ENCODE results near the gene RTN4RL1.
"Not testable (repeated sequence)": the region's sequence is repeated elsewhere in the genome, so short reads cannot be mapped to it uniquely, and the experiment has no call there.

RTN4RL1 gene

DNA sequence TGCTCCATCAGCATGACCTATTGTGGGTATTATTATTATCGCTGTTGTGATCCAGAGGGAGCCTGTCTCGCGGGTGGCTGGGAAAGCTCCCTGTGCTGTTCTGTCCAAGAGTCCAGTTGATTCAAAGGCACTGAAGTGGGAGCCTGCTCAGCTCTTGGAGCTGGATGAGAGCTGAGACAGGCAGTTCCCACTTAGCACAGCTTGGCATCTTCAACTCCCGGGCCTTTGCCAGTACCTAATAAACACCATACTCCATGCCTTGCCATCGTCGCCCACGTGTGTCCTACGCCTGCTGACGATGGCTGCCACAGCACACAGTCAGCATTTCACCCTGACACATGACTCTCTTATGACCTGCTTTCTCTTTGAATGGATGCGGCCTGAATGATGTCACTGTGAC lies 32.6 kb downstream of the RTN4RL1 start:
- TF ChIP-seq, protein P1, sequence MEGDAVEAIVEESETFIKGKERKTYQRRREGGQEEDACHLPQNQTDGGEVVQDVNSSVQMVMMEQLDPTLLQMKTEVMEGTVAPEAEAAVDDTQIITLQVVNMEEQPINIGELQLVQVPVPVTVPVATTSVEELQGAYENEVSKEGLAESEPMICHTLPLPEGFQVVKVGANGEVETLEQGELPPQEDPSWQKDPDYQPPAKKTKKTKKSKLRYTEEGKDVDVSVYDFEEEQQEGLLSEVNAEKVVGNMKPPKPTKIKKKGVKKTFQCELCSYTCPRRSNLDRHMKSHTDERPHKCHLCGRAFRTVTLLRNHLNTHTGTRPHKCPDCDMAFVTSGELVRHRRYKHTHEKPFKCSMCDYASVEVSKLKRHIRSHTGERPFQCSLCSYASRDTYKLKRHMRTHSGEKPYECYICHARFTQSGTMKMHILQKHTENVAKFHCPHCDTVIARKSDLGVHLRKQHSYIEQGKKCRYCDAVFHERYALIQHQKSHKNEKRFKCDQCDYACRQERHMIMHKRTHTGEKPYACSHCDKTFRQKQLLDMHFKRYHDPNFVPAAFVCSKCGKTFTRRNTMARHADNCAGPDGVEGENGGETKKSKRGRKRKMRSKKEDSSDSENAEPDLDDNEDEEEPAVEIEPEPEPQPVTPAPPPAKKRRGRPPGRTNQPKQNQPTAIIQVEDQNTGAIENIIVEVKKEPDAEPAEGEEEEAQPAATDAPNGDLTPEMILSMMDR (IDR thresholded peaks at IDR 0.05; ENCODE audit: low read length, missing control alignments) = no peak
- no peak for DNase-seq (ENCODE audit: low read depth)
- no peak overlapping the region for H3K4me3 ChIP-seq (replicated peaks; ENCODE audit: low read depth, low read length)

DNA sequence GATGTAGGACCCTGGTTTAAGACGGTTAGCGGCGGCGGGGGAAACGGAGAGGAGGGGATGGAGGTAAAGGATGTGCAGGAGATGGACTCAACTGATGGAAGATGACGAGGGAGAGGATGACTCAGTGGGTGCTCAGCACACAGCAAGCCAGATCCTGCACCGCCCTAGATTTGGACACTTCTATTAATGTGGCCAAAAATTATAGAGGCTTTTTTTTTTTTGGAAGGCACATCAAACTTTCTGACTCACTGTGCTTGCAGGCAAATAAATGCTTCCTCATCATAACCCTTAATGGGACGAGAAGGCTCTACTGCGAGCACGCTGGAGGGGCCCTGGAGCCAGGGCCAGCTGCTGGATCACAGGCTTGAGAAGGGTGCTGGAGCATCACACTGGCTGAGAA lies 36.0 kb downstream of the RTN4RL1 start:
- TF ChIP-seq, protein P1 (IDR thresholded peaks at IDR 0.05; ENCODE audit: low read length, missing control alignments) = no peak
- peak; percentile 71 for DNase-seq (ENCODE audit: low read depth)
- no peak overlapping the region for H3K4me3 ChIP-seq (replicated peaks; ENCODE audit: low read depth, low read length)

DNA sequence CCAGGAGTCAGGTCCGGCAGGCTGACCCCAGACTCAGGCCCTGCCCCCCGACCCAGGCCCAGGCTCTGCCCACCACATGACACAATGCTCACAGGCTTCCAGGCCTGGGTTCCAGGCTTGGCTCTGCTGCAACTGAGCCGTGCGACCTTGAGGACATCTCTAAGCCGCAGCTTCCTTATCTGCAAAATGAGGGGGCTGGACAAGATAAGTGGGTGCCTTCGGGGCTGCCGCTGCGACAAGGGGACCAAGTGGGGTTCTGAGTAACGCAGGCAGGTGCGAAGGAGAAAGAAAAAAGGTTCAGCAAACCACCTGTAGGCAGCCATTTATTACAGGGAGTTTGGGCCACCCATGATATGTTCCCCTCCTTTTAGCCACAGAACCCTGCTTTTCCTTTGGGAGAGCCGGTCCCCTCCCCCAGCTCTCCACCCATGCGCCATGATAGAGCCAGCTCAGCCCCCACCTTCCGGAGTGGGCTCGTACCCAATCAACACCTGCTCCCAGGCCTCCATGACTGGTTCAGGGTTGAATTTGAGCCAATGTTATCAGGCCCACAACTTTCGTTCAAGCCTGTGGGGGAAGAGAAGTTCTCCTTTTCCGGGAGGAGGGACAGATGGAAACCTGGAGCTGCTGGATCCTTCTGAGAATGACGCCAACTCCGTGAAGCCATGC lies 38.2 kb downstream of the RTN4RL1 start:
- peak; percentile 50 for DNase-seq (ENCODE audit: low read depth)
- TF ChIP-seq, protein P1 (IDR thresholded peaks at IDR 0.05; ENCODE audit: low read length, missing control alignments) = no peak
- H3K4me3 ChIP-seq (replicated peaks; ENCODE audit: low read depth, low read length) = no peak overlapping the region

DNA sequence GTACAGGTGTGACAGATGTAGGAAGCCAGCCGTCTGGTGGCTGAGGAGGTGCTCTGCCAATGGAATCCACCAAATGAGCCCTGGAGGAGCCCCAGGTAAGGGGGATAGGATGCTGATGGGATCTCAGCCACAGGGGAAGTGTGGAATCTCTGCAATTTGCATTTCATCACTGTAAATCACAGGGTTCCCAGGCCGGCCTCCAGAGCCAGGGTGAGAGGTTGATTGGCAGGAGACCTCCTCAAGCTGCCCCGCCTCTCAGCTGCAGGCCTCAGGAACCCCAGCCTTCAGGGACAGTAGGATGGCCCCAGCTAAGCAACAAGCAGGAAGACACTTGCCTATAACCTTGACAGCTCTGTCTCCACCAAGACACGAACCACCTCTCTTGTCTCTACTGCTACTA lies 39.4 kb downstream of the RTN4RL1 start:
- TF ChIP-seq, protein P1 (IDR thresholded peaks at IDR 0.05; ENCODE audit: low read length, missing control alignments) = no peak
- H3K4me3 ChIP-seq (replicated peaks; ENCODE audit: low read depth, low read length) = no peak overlapping the region
- no peak for DNase-seq (ENCODE audit: low read depth)

DNA sequence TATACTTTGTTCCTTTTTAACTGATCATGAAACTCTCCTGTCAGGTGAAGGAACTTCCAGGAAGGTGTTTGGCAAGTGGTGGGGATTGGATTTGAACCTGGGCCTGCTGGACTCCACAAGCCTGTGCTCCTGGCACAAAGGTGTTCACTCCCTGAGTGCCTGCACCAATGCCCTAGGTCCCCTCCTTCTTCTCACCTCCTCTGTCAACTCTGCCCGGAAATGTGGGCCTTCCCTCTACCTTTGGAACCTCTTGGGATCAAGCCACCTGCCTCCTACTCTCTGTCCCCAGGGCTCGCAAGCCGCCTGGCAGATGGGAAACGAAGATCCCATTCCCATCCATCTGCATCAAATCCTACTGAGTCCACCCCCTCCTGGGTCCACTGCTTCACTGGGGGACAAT lies 40.0 kb downstream of the RTN4RL1 start:
- TF ChIP-seq, protein P1 (IDR thresholded peaks at IDR 0.05; ENCODE audit: low read length, missing control alignments) = no peak
- no peak overlapping the region for H3K4me3 ChIP-seq (replicated peaks; ENCODE audit: low read depth, low read length)
- DNase-seq (ENCODE audit: low read depth) = no peak

DNA sequence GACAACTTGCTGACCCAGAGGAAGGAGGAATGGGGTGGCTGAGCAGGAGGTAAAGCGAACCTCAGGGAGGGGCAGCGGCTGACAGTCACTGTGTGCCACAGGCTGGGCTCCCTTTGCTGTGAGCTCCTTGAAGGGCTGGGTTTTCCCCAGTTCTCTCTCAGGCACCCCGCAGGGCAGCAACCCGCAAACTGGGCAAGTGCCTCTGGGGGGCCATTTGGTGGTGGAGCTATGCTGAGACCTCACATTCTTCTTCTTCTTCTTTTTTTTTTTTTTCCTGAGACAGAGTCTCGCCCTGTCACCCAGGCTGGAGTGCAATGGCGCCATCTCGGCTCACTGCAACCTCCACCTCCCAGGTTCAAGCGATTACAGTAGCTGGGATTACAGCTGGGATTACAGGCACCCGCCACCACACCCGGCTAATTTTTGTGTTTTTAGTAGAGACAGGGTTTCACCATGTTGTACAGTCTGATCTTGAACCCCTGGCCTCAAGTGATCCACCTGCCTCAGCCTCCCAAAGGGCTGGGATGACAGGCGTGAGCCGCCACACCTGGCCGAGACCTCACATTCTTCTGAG lies 42.3 kb downstream of the RTN4RL1 start:
- H3K4me3 ChIP-seq (replicated peaks; ENCODE audit: low read depth, low read length); DNase-seq (ENCODE audit: low read depth): not testable (repeated sequence)

DNA sequence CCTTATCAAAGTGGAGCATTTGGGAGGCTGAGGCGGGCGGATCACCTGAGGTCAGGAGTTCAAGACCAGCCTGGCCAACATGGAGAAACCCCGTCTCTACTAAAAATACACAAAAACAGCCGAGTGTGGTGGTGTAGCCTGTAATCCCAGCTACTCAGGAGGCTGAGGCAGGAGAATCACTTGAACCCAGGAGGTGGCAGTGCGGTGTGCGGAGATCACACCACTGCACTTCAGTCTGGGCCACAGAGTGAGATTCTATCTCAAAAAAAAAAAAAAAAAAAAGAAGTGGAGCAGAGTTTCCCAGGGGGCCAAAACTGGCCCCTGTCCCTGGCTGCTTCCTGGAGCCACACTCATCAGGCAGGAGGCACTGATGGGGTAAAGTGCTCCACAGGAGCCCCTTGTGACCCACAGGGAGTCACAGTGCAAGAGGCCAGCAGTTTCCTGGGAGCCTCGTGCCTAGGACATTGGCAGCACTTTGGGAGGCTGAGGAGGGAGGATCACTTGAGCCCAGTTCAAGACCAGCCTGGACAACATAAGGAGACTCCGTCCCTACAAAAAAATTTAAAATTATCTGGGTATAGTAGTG lies 44.4 kb downstream of the RTN4RL1 start:
- DNase-seq (ENCODE audit: low read depth) = no peak
- no peak overlapping the region for H3K4me3 ChIP-seq (replicated peaks; ENCODE audit: low read depth, low read length)
- TF ChIP-seq, protein P1 (IDR thresholded peaks at IDR 0.05; ENCODE audit: low read length, missing control alignments) = no peak

All from fibroblast of pulmonary artery (primary cell).